OCI-LY7 (cell line): ENCODE data around the gene KLF15.

ENCODE experiments used
- EZH2phosphoT487 ChIP-seq: fragments of 200-600 bp; sonication (generic); IDR thresholded peaks from 2 replicates; pipeline ENCODE4 v1.6.1; 2018; ENCODE audit warnings: low read depth, borderline replicate concordance, mild to moderate bottlenecking, mixed run types, antibody characterized with exemption, low read length, moderate library complexity, mixed read lengths
- TF ChIP-seq, protein P1 (sequence below): fragments of 200-600 bp; sonication (generic); conservative IDR thresholded peaks from 2 replicates; pipeline ENCODE4 v1.5.1; 2014; ENCODE audit warnings: mild to moderate bottlenecking, antibody characterized with exemption, low read length, moderate library complexity, mixed read lengths

DNA sequence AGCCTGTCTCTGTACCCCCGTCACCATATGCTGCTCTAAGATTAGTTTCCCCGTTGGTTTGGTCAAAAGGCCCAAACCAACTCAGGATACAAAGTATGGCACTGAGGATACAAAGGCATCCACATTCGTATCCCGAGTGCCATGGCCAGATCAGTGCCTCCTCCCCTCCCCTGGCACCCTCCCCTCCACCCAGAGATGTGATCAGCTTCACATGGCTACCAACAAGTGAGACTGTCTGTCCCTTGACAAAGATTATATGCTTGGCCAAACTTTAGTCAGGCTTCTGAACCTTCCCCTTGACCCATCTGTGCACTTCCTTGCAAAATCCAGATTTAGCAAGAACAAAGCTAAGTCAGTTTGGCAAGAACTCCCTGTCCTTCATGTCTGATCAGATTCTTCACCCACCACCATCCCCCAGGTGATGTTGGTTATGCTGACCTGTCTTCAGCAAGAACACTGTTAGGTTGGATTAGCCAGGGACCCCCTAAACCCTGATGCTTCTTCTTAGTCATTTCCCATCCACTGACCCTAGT lies 61.7 kb downstream of the KLF15 start:
- TF ChIP-seq, protein P1, sequence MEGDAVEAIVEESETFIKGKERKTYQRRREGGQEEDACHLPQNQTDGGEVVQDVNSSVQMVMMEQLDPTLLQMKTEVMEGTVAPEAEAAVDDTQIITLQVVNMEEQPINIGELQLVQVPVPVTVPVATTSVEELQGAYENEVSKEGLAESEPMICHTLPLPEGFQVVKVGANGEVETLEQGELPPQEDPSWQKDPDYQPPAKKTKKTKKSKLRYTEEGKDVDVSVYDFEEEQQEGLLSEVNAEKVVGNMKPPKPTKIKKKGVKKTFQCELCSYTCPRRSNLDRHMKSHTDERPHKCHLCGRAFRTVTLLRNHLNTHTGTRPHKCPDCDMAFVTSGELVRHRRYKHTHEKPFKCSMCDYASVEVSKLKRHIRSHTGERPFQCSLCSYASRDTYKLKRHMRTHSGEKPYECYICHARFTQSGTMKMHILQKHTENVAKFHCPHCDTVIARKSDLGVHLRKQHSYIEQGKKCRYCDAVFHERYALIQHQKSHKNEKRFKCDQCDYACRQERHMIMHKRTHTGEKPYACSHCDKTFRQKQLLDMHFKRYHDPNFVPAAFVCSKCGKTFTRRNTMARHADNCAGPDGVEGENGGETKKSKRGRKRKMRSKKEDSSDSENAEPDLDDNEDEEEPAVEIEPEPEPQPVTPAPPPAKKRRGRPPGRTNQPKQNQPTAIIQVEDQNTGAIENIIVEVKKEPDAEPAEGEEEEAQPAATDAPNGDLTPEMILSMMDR, result no peak
- TF ChIP-seq EZH2phosphoT487, result no peak
